GM19397 (cell line): ENCODE data around the gene GLP1R.
"Not testable (repeated sequence)": the region's sequence is repeated elsewhere in the genome, so short reads cannot be mapped to it uniquely, and the experiment has no call there.

Experiments
- ATAC-seq: cut with Tn5 transposase; IDR thresholded peaks from one replicate; pipeline ENCODE4 v1.9.1; 2021; ENCODE audit warnings: mild to moderate bottlenecking, moderate library complexity; ENCODE audit not compliant: unreplicated experiment

Gene GLP1R

GRCh38 chr6:39118921-39119320, 70.3 kb downstream of the GLP1R start:
- no peak for ATAC-seq

GRCh38 chr6:39124114-39124513, 75.5 kb downstream of the GLP1R start:
- ATAC-seq = no peak

GRCh38 chr6:39128106-39128505, 79.5 kb downstream of the GLP1R start:
- no peak for ATAC-seq

- no peak for ATAC-seq
Measured at GRCh38 chr6:39128832-39129231, 80.3 kb downstream of the GLP1R start.

GRCh38 chr6:39130691-39131090, 82.1 kb downstream of the GLP1R start:
- ATAC-seq = no peak

GRCh38 chr6:39134761-39135160, 86.2 kb downstream of the GLP1R start:
- not testable (repeated sequence) for ATAC-seq

GRCh38 chr6:39136207-39136606, 87.6 kb downstream of the GLP1R start:
- ATAC-seq = not testable (repeated sequence)

- ATAC-seq = no peak
Measured at GRCh38 chr6:39137245-39137644, 88.7 kb downstream of the GLP1R start.
